Hematopoietic multipotent progenitor cell treated with erythropoietin and hydrocortisone succinate and interleukin-3 and kit ligand, for 8 days (in vitro differentiated cells): ENCODE data around the gene IFITM5.
A peak's percentile ranks its signal among the peaks of the same experiment; 100 is the strongest.
"Not testable (repeated sequence)": the region's sequence is repeated elsewhere in the genome, so short reads cannot be mapped to it uniquely, and the experiment has no call there.

Source experiments
- DNase-seq: peaks from one replicate; pipeline ENCODE4 v3.0.0-alpha.2; 2015

The IFITM5 gene

GRCh38 chr11:311013-311748 is 11.9 kb upstream of the IFITM5 start:
- not testable (repeated sequence) for DNase-seq

DNA sequence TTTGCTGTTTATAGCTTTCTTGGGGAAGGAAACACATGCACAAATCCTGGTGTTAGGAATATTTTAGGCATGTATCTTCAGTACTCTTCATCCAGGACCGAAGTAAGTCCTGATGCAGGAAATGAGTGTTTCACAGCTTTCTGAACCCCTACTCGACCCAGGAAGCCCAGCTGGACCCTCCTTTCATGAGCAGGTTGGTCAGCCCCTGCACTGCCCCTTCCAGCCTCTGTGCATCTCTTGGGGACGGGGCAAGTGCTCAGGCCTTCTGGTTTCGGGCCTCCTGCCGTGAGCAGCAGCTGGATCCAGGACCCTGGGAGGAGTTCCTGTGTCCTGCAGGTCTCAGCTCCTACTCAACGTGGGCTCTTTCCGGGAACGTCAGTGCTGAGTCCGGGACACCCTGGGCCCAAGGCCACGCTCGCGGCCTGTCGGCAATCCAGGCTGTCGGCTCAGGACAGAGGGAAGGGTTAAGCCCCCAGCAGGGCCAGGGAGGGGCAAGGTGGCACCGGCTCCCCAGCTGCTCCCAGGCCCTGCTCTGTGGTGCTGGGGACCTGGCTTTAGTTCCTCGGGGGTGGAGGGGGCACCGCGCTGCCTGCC is 10.8 kb upstream of the IFITM5 start:
- not testable (repeated sequence) for DNase-seq

DNA sequence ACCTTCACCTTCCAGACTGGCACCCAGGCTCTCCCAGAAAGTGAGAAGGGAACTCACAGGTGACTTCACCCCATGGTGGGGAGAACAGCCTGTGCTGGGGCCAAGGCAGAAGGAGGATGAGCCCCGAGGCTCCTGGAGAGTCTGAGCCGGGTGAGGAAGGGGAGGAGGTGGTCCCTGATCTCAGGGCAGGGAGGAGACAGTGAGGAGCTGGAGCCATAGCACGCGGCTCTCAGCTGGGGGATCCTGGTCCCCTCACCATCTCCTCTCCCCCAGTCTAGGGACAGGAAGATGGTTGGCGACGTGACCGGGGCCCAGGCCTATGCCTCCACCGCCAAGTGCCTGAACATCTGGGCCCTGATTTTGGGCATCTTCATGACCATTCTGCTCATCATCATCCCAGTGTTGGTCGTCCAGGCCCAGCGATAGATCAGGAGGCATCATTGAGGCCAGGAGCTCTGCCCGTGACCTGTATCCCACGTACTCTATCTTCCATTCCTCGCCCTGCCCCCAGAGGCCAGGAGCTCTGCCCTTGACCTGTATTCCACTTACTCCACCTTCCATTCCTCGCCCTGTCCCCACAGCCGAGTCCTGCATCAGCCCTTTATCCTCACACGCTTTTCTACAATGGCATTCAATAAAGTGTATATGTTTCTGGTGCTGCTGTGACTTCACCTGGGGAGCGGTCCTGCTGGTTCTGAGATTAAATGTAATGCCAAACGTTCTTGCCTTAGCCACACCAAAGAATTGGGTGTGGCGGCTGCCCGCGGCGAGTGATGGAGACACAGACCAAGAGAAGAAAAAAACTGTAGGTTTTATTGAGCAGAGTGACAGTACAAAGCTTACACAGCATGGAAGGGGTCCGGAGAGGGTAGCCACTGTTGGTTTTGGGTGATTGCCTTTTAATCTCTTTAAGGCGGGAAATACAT is 9.7 kb upstream of the IFITM5 start:
- DNase-seq, result not testable (repeated sequence)

DNA sequence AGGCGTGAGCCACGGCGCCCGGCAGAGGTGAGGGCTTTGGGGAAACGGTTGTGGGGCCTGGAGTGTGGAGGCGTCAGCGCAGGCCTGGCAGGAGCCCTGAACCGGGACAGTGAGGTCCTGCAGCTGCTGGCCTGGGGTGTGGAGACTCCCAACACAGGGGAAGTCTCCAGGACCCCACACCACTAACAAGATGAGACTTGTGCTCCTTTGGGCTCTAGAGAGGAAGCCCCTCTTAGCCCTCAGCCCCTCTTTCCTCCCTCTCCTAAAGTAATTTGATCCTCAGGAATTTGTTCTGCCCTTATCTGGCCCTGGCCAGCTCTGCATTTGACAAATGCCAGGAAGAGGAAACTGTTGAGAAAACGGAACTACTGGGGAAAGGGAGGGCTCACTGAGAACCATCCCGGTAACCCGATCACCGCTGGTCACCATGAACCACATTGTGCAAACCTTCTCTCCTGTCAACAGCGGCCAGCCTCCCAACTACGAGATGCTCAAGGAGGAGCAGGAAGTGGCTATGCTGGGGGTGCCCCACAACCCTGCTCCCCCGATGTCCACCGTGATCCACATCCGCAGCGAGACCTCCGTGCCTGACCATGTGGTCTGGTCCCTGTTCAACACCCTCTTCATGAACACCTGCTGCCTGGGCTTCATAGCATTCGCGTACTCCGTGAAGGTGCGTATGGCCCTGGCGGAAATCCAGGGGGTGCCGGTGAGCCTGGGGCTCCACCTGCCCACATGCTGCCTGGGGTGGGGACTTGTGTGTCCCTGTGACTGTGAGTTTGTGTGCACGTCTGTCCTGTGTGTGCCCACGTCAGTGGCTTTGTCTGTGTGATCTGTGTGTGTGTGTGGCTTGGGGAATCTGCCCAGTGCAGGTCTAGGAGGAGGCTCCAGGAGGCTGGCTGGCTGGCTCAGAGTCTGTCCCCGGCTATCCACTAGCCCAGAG is 8.7 kb upstream of the IFITM5 start, which contains the start of gene IFITM2:
Gene IFITM2, plus strand, starts transcription at position 51 of the 943 bp plus-strand sequence. Its CDS starts 377 bp downstream, at position 428.
- peak; percentile 52 for DNase-seq

- no peak for DNase-seq
Measured at GRCh38 chr11:306645-307371, 7.5 kb upstream of the IFITM5 start.

- DNase-seq, result no peak
Measured at GRCh38 chr11:305844-306211, 6.5 kb upstream of the IFITM5 start.

GRCh38 chr11:304915-305843 is 5.9 kb upstream of the IFITM5 start:
- DNase-seq, result peak; percentile 79

- no peak for DNase-seq
Measured at GRCh38 chr11:304061-304506, 4.8 kb upstream of the IFITM5 start.

GRCh38 chr11:303363-303762 is 4.0 kb upstream of the IFITM5 start:
- no peak for DNase-seq

GRCh38 chr11:299951-300735 is 817 bp upstream of the IFITM5 start:
- DNase-seq, result no peak

- DNase-seq, result no peak
Measured at GRCh38 chr11:298406-299065, 790 bp downstream of the IFITM5 start.

- DNase-seq, result peak; percentile 31
Measured at GRCh38 chr11:297586-298405, 1.5 kb downstream of the IFITM5 start.

- no peak for DNase-seq
Measured at GRCh38 chr11:297051-297585, 2.2 kb downstream of the IFITM5 start.

DNA sequence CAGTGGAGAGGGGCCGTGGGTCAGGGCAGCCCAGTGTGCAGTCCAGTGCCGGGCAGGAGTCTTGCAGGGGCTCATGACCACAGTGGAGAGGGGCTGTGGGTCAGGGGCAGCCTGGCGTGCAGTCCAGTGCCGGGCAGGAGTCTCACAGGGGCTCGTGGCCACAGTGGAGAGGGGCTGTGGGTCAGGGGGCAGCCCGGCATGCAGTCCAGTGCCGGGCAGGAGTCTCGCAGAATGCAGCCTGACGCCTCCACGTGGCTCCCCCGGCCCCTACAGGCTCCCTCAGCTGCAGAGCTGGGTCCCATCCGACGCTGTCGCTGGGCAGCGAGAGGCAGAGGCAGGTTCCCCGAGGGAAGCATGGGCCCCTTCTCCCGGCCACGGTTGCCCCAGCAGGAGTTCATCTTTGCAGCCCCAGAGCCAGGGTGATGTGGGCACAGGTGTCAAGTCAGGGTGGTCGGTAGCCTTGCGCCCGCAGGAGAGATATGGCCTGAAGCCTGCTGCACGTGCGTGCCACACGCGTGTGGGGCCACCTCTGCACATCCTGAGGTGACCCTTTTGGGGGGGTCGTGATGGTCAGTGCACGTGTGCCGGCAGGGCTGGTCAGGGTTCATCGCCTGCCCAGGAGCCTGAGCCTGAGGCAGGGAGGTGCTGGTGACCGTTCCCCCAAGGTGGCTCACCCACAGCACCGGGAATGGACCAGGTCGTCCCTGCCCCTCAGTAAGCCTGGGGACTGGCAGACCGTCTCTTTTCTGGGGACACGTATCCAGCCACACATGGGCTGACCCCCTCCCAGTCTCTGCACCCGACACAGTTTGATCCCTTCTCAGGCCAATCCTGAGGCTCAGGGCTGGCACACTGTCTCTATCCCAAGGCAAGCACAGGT is 2.9 kb downstream of the IFITM5 start:
- no peak for DNase-seq

DNA sequence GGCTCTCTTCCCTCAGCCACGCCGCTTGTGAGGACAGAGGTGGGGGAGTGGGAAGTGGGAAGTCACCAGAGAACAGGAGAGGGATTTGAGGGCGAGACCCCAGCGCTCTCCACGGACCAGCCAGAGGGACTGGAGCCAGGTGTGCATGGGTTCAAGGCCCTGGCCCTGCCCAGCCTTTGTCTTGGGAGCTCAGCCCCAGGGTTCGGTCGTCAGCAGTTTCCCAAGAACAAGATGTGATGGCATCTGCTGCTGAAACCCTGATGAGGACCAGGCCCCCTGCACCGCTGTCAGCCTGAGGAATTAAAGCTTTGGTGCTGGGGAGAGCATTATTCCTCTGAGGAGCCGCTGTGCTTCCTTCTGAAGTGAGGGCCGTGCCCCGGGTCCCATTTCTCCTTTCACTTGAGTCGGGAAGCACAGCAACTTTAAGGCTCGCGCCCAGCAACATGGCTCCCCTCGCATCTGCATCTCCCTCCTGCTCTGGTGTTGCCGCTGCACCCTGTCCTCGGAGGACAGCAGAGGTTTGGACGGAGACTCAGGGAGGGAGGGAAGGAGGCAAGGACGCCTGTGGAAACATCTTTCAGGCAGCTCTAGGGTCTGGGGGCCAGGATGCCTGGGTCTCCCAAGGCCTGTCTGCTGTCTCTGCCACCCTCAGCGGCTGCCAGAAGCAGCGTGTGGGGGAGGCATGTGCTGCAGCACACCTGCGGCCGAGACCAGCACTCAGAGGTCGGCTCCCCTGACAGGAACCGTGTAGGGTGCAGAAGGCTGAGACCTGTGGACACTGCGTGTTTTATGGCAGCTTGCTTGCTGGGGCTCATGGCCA is 3.8 kb downstream of the IFITM5 start:
- no peak for DNase-seq

GRCh38 chr11:294780-295179 is 4.5 kb downstream of the IFITM5 start:
- no peak for DNase-seq
